ENCODE measurements around the gene DCC.

Gene DCC

GRCh38 chr18:53038608-53039007, 698.6 kb downstream of the DCC start:
- no peaks in the 10 kb centered on the region for H3K4me1 Mint-ChIP-seq (ENCODE audit: low read depth)
- peaks cover 4% of the 10 kb centered on the region for H3K9me3 Mint-ChIP-seq

GRCh38 chr18:53040286-53040685, 700.3 kb downstream of the DCC start:
- peaks cover 4% of the 10 kb centered on the region for H3K9me3 Mint-ChIP-seq
- no peak overlapping the region for H3K4me3 Mint-ChIP-seq
- H3K4me1 Mint-ChIP-seq (ENCODE audit: low read depth) = no peaks in the 10 kb centered on the region
- no peaks in the 10 kb centered on the region for H3K36me3 Mint-ChIP-seq (ENCODE audit: low read depth)
- no peaks in the 10 kb centered on the region for H3K27me3 Mint-ChIP-seq (ENCODE audit: low read depth)
- no peak overlapping the region for H3K27ac Mint-ChIP-seq

More at GRCh38 chr18:53038608-53039007, 698.6 kb downstream of the DCC start:
- Mint-ChIP-seq H3K36me3 (ENCODE audit: low read depth) (no peaks in the 10 kb centered on the region), H3K27me3 (ENCODE audit: low read depth) (no peaks in the 10 kb centered on the region), H3K27ac (no peak overlapping the region), H3K4me3 (no peak overlapping the region)

GRCh38 chr18:53056064-53056463, 716.1 kb downstream of the DCC start:
- Mint-ChIP-seq H3K36me3 (ENCODE audit: low read depth) (no peaks in the 10 kb centered on the region), H3K9me3 (no peaks in the 10 kb centered on the region), H3K27ac (no peak overlapping the region), H3K4me1 (ENCODE audit: low read depth) (no peaks in the 10 kb centered on the region), H3K27me3 (ENCODE audit: low read depth) (no peaks in the 10 kb centered on the region), H3K4me3 (no peak overlapping the region)

- Mint-ChIP-seq H3K27me3 (ENCODE audit: low read depth) (no peaks in the 10 kb centered on the region), H3K36me3 (ENCODE audit: low read depth) (no peaks in the 10 kb centered on the region), H3K4me1 (ENCODE audit: low read depth) (no peaks in the 10 kb centered on the region), H3K9me3 (peaks cover 11% of the 10 kb centered on the region), H3K27ac (no peak overlapping the region), H3K4me3 (no peak overlapping the region)
These were observed 730.8 kb downstream of the DCC start for GRCh38 chr18:53070788-53071187.

GRCh38 chr18:53080687-53081086, 740.7 kb downstream of the DCC start:
- Mint-ChIP-seq H3K4me1 (ENCODE audit: low read depth) (no peaks in the 10 kb centered on the region), H3K27ac (no peak overlapping the region), H3K4me3 (no peak overlapping the region)

GRCh38 chr18:53093636-53094035, 753.6 kb downstream of the DCC start:
- no peak overlapping the region for H3K27ac Mint-ChIP-seq
- H3K36me3 Mint-ChIP-seq (ENCODE audit: low read depth) = no peaks in the 10 kb centered on the region
- H3K9me3 Mint-ChIP-seq = peaks cover 4% of the 10 kb centered on the region
- H3K4me3 Mint-ChIP-seq = no peak overlapping the region
- no peaks in the 10 kb centered on the region for H3K4me1 Mint-ChIP-seq (ENCODE audit: low read depth)
- H3K27me3 Mint-ChIP-seq (ENCODE audit: low read depth) = no peaks in the 10 kb centered on the region

More at GRCh38 chr18:53080687-53081086, 740.7 kb downstream of the DCC start:
- no peaks in the 10 kb centered on the region for H3K9me3 Mint-ChIP-seq
- H3K27me3 Mint-ChIP-seq (ENCODE audit: low read depth) = no peaks in the 10 kb centered on the region
- H3K36me3 Mint-ChIP-seq (ENCODE audit: low read depth) = no peaks in the 10 kb centered on the region

- H3K27ac Mint-ChIP-seq = no peak overlapping the region
- H3K36me3 Mint-ChIP-seq (ENCODE audit: low read depth) = no peaks in the 10 kb centered on the region
- H3K9me3 Mint-ChIP-seq = peaks cover 24% of the 10 kb centered on the region
- no peak overlapping the region for H3K4me3 Mint-ChIP-seq
- no peaks in the 10 kb centered on the region for H3K27me3 Mint-ChIP-seq (ENCODE audit: low read depth)
- H3K4me1 Mint-ChIP-seq (ENCODE audit: low read depth) = no peaks in the 10 kb centered on the region
These were observed 761.6 kb downstream of the DCC start for GRCh38 chr18:53101536-53102105.

GRCh38 chr18:53114441-53114840, 774.4 kb downstream of the DCC start:
- Mint-ChIP-seq H3K4me3 (no peak overlapping the region), H3K36me3 (ENCODE audit: low read depth) (no peaks in the 10 kb centered on the region), H3K4me1 (ENCODE audit: low read depth) (no peaks in the 10 kb centered on the region), H3K9me3 (peaks cover 9% of the 10 kb centered on the region), H3K27me3 (ENCODE audit: low read depth) (no peaks in the 10 kb centered on the region), H3K27ac (no peak overlapping the region)

GRCh38 chr18:53115876-53116585, 776.0 kb downstream of the DCC start:
- no peak overlapping the region for H3K27ac Mint-ChIP-seq
- H3K27me3 Mint-ChIP-seq (ENCODE audit: low read depth) = no peaks in the 10 kb centered on the region
- H3K4me1 Mint-ChIP-seq (ENCODE audit: low read depth) = no peaks in the 10 kb centered on the region
- peaks cover 5% of the 10 kb centered on the region for H3K9me3 Mint-ChIP-seq
- no peak overlapping the region for H3K4me3 Mint-ChIP-seq
- no peaks in the 10 kb centered on the region for H3K36me3 Mint-ChIP-seq (ENCODE audit: low read depth)

- Mint-ChIP-seq H3K36me3 (ENCODE audit: low read depth) (no peaks in the 10 kb centered on the region), H3K4me3 (no peak overlapping the region), H3K27me3 (ENCODE audit: low read depth) (no peaks in the 10 kb centered on the region), H3K9me3 (peaks cover 2% of the 10 kb centered on the region), H3K4me1 (ENCODE audit: low read depth) (no peaks in the 10 kb centered on the region), H3K27ac (no peak overlapping the region)
These were observed 777.9 kb downstream of the DCC start for GRCh38 chr18:53117851-53118250.

GRCh38 chr18:53126210-53126609, 786.2 kb downstream of the DCC start:
- Mint-ChIP-seq H3K4me3 (no peak overlapping the region), H3K36me3 (ENCODE audit: low read depth) (no peaks in the 10 kb centered on the region), H3K4me1 (ENCODE audit: low read depth) (no peaks in the 10 kb centered on the region), H3K27me3 (ENCODE audit: low read depth) (no peaks in the 10 kb centered on the region), H3K27ac (no peak overlapping the region), H3K9me3 (peaks cover 18% of the 10 kb centered on the region)

GRCh38 chr18:53131001-53131400, 791.0 kb downstream of the DCC start:
- no peak overlapping the region for H3K4me3 Mint-ChIP-seq
- H3K27ac Mint-ChIP-seq = no peak overlapping the region
- H3K36me3 Mint-ChIP-seq (ENCODE audit: low read depth) = no peaks in the 10 kb centered on the region
- H3K4me1 Mint-ChIP-seq (ENCODE audit: low read depth) = no peaks in the 10 kb centered on the region
- H3K27me3 Mint-ChIP-seq (ENCODE audit: low read depth) = no peaks in the 10 kb centered on the region
- peaks cover 9% of the 10 kb centered on the region for H3K9me3 Mint-ChIP-seq

GRCh38 chr18:53134711-53135110, 794.7 kb downstream of the DCC start:
- Mint-ChIP-seq H3K4me3 (no peak overlapping the region), H3K36me3 (ENCODE audit: low read depth) (no peaks in the 10 kb centered on the region), H3K27ac (no peak overlapping the region)

GRCh38 chr18:53135654-53136053, 795.7 kb downstream of the DCC start:
- H3K9me3 Mint-ChIP-seq = peaks cover 8% of the 10 kb centered on the region
- no peaks in the 10 kb centered on the region for H3K27me3 Mint-ChIP-seq (ENCODE audit: low read depth)
- H3K36me3 Mint-ChIP-seq (ENCODE audit: low read depth) = no peaks in the 10 kb centered on the region
- H3K4me1 Mint-ChIP-seq (ENCODE audit: low read depth) = no peaks in the 10 kb centered on the region
- H3K27ac Mint-ChIP-seq = no peak overlapping the region
- no peak overlapping the region for H3K4me3 Mint-ChIP-seq

More at GRCh38 chr18:53134711-53135110, 794.7 kb downstream of the DCC start:
- Mint-ChIP-seq H3K4me1 (ENCODE audit: low read depth) (no peaks in the 10 kb centered on the region), H3K27me3 (ENCODE audit: low read depth) (no peaks in the 10 kb centered on the region), H3K9me3 (peaks cover 8% of the 10 kb centered on the region)

- no peak overlapping the region for H3K4me3 Mint-ChIP-seq
- no peaks in the 10 kb centered on the region for H3K27me3 Mint-ChIP-seq (ENCODE audit: low read depth)
- peaks cover 8% of the 10 kb centered on the region for H3K9me3 Mint-ChIP-seq
These were observed 799.9 kb downstream of the DCC start for GRCh38 chr18:53139746-53140500.

More at GRCh38 chr18:53139746-53140500, 799.9 kb downstream of the DCC start:
- no peaks in the 10 kb centered on the region for H3K4me1 Mint-ChIP-seq (ENCODE audit: low read depth)
- H3K27ac Mint-ChIP-seq = no peak overlapping the region
- H3K36me3 Mint-ChIP-seq (ENCODE audit: low read depth) = no peaks in the 10 kb centered on the region

Measured in T-helper 1 cell treated with Interleukin-12 subunit alpha and Interleukin-12 subunit beta and Interleukin-4 antibody, amounts not matched to agents 30 μg/mL and 1 μg/mL, for 36 hours (primary cell).